Fibroblast of skin of abdomen (primary cell): ENCODE measurements around the gene IKZF3.
"Not testable (repeated sequence)": the region's sequence is repeated elsewhere in the genome, so short reads cannot be mapped to it uniquely, and the experiment has no call there.

Experiments
- DNase-seq: peaks from one replicate; pipeline ENCODE4 v3.0.0-alpha.2; 2013

IKZF3 gene

GRCh38 chr17:39855911-39856649, 8.0 kb downstream of the IKZF3 start:
- DNase-seq = not testable (repeated sequence)

- no peak for DNase-seq
Measured at GRCh38 chr17:39854909-39855308, 9.2 kb downstream of the IKZF3 start.

GRCh38 chr17:39852239-39852638, 11.9 kb downstream of the IKZF3 start:
- DNase-seq = no peak

- not testable (repeated sequence) for DNase-seq
Measured at GRCh38 chr17:39850186-39850585, 13.9 kb downstream of the IKZF3 start.

- DNase-seq = no peak
Measured at GRCh38 chr17:39848600-39848999, 15.5 kb downstream of the IKZF3 start.

- DNase-seq = no peak
Measured at GRCh38 chr17:39846205-39846604, 17.9 kb downstream of the IKZF3 start.

- DNase-seq = no peak
Measured at GRCh38 chr17:39845052-39845846, 18.9 kb downstream of the IKZF3 start.

- DNase-seq = no peak
Measured at GRCh38 chr17:39841134-39841683, 22.9 kb downstream of the IKZF3 start.

GRCh38 chr17:39838784-39839183, 25.3 kb downstream of the IKZF3 start:
- no peak for DNase-seq

- no peak for DNase-seq
Measured at GRCh38 chr17:39838057-39838456, 26.1 kb downstream of the IKZF3 start.

- DNase-seq = no peak
Measured at GRCh38 chr17:39836117-39836516, 28.0 kb downstream of the IKZF3 start.

GRCh38 chr17:39835038-39835786, 28.9 kb downstream of the IKZF3 start:
- DNase-seq = no peak

GRCh38 chr17:39834017-39834416, 30.1 kb downstream of the IKZF3 start:
- no peak for DNase-seq

GRCh38 chr17:39831588-39831987, 32.5 kb downstream of the IKZF3 start:
- DNase-seq = no peak

GRCh38 chr17:39828443-39828842, 35.7 kb downstream of the IKZF3 start:
- DNase-seq = no peak

GRCh38 chr17:39826334-39826733, 37.8 kb downstream of the IKZF3 start:
- no peak for DNase-seq

GRCh38 chr17:39823407-39824054, 40.6 kb downstream of the IKZF3 start:
- no peak for DNase-seq

GRCh38 chr17:39822051-39822451, 42.1 kb downstream of the IKZF3 start:
- DNase-seq = no peak

GRCh38 chr17:39820987-39821386, 43.1 kb downstream of the IKZF3 start:
- DNase-seq = no peak

GRCh38 chr17:39820541-39820940, 43.6 kb downstream of the IKZF3 start:
- no peak for DNase-seq

GRCh38 chr17:39818358-39819000, 45.6 kb downstream of the IKZF3 start:
- DNase-seq = no peak

- no peak for DNase-seq
Measured at GRCh38 chr17:39816272-39816671, 47.8 kb downstream of the IKZF3 start.
